ENCODE data around the gene RAB11FIP4. TPM values are rescaled to one million over a fixed set of nuclear protein-coding genes. Genes with fewer than 3 reads are reported as not detected.

RAB11FIP4 gene
- total RNA-seq, 2 experiments from 2014 or later: 23.9 to 35.5 TPM

DNA sequence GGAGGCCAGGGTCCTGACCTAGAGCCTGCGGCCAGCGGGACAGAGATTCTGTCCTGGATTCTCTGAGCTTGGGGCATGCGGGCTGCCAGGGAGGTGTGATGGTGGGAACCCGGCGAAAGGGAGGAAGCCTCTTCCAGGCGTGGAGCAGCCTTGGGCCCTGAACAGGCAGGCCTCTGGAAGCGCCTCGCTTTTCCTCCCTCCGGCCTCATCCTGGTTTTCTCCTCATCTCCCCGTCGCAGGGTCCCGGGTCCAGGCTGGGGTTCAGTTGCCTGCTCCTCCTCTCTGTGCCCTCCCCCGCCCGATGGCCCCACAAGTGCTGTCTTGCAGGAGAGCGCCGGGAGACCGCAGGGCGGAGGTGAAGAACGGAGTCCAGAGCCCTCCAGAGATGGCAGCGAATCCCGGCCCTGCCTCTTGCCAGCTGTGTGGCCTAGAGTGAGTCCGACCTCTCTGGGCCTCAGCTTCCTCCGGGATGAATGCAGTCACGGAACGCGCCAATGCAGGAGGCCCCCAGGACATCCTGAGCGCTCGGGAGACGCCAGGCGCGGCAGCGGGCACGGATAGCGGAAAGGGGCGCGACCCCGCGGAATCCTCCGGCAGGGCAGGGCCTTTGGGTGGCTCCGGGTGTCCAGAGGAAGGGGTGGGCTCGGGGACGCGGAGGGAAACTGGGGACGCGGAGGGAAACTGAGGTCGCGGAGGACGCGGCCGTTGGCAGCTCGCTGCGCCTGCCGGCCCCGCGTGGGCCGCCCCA lies 553 bp upstream of the RAB11FIP4 start:
- DNase-seq: peak; percentile 33
- Mint-ChIP-seq H3K4me1 (peaks cover 7% of the 10 kb centered on the region), H3K9me3 (ENCODE audit: low read depth) (no peaks in the 10 kb centered on the region), H3K27me3 (peaks cover 55% of the 10 kb centered on the region), H3K27ac (no peak overlapping the region), H3K4me3 (no peak overlapping the region), H3K36me3 (no peaks in the 10 kb centered on the region)
- ATAC-seq: no peak
- CTCF ChIA-PET: interaction anchor here (1.1 to 3.4 kb wide), 2 partner anchors 115 to 118 kb away, joined by 3 to 15 read pairs; no protein-coding TSS in a partner anchor

GRCh38 chr17:31392002-31392855 lies 754 bp downstream of the RAB11FIP4 start:
- CTCF ChIA-PET: interaction anchor here (1.1 kb wide), 1 partner anchor 113 kb away, joined by 3 read pairs; no protein-coding TSS in a partner anchor
- H3K27ac Mint-ChIP-seq: no peak overlapping the region

DNA sequence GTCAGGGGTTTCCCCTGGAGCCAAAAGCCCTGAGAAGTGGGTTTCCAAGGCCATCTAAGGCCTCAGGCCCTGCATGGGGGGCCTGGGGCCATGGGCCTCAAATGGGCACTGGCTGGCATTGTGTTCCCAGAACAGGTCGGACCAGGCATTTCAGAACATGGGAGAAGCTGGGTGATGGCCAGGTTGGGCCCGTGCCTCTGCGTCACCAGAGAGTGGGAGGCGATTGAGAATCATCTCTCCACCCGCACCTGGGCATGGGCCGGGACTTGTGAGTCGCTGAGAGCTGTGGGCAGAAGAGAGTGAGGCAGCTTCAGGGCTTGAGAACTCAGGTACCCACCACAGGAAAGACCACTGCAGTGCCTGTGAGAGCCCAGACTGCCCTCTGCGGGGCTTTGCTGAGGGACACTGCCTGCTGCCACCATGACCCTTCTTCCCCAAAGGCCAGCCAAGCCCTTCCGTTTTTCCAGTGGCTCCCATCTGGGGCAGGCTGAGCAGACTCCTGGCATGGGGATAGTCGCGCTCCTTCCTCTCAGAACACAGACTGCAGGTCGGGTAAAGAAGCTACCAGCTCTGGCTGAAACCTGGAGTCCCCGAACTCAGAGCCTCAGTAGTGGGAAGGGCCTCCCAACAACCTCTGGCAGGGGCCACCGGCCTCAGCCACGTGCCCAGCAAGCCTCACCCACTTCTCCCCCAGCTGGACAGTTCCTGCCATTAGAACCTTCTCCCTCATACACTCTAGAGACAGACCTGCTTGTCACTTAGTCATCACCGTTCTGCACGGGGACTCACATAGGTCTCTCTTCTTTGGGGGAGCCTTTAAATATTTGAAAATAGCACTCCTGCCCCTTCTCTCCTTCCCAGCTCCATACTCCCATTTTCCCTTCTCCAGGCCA lies 1.6 kb downstream of the RAB11FIP4 start:
- H3K27me3 Mint-ChIP-seq: peaks cover 59% of the 10 kb centered on the region
- peaks cover 7% of the 10 kb centered on the region for H3K4me1 Mint-ChIP-seq
- DNase-seq: peak; percentile 35
- no peaks in the 10 kb centered on the region for H3K36me3 Mint-ChIP-seq
- H3K4me3 Mint-ChIP-seq: peak overlapping the region; percentile 45
- no peak for ATAC-seq
- no peak overlapping the region for H3K27ac Mint-ChIP-seq
- CTCF ChIA-PET: interaction anchor here (1.0 kb wide), 2 partner anchors 9 to 131 kb away, joined by 3 to 5 read pairs; no protein-coding TSS in a partner anchor
- no peaks in the 10 kb centered on the region for H3K9me3 Mint-ChIP-seq (ENCODE audit: low read depth)

More at GRCh38 chr17:31392002-31392855, 754 bp downstream of the RAB11FIP4 start:
- peak; percentile 35 for DNase-seq
- peaks cover 7% of the 10 kb centered on the region for H3K4me1 Mint-ChIP-seq
- H3K4me3 Mint-ChIP-seq: peak overlapping the region; percentile 45
- ATAC-seq: peak; percentile 12
- H3K9me3 Mint-ChIP-seq (ENCODE audit: low read depth): no peaks in the 10 kb centered on the region
- no peaks in the 10 kb centered on the region for H3K36me3 Mint-ChIP-seq
- peaks cover 59% of the 10 kb centered on the region for H3K27me3 Mint-ChIP-seq

- H3K27ac Mint-ChIP-seq: no peak overlapping the region
- no peak for DNase-seq
- peaks cover 7% of the 10 kb centered on the region for H3K4me1 Mint-ChIP-seq
- H3K9me3 Mint-ChIP-seq (ENCODE audit: low read depth): no peaks in the 10 kb centered on the region
- H3K4me3 Mint-ChIP-seq: no peak overlapping the region
- peaks cover 59% of the 10 kb centered on the region for H3K27me3 Mint-ChIP-seq
- CTCF ChIA-PET: interaction anchor here (1.0 kb wide), 2 partner anchors 9 to 130 kb away, joined by 3 to 5 read pairs; no protein-coding TSS in a partner anchor
- H3K36me3 Mint-ChIP-seq: no peaks in the 10 kb centered on the region
- ATAC-seq: no peak
Observed at GRCh38 chr17:31393749-31394146, 2.3 kb downstream of the RAB11FIP4 start.

- no peak overlapping the region for H3K27ac Mint-ChIP-seq
Observed at GRCh38 chr17:31394544-31394943, 3.1 kb downstream of the RAB11FIP4 start.

DNA sequence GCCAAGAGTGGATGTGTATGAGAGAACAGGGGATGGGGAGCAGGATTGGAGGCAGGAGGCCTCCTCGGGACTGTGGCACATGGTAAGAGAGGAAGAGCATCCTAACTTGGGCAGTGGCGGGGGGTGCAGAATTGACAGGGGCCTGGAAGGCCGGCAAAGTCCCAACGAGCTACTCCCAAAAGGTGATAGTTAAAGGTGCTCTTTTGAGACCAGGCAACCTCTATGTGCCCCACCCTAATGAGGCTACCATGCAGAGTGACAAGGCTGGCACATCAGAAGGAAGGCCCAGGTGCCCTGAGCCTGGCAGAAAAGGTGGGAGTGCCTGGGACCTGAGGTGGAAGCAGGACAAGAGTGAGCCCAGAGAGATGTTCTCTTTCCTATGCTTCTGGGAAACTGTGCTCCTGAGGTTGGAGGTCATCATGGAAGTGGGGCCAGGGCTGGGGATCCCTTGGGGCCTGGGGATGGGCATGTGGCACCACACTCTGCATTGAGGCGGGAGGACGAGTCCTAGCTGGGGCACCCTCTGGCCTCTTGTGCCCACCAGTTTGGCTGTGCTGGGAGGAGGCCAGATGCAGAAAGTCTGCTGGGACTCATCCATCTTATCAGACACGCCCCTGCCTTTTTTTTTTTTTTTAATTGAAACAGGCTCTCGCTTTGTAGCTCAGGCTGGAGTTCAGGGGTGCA lies 5.9 kb downstream of the RAB11FIP4 start:
- ATAC-seq (no peak), DNase-seq (no peak)
- CTCF ChIA-PET: interaction anchor here (1.0 kb wide), 1 partner anchor 8 kb away, joined by 3 read pairs; no protein-coding TSS in a partner anchor
- H3K27me3 Mint-ChIP-seq: peaks cover 32% of the 10 kb centered on the region
- no peaks in the 10 kb centered on the region for H3K9me3 Mint-ChIP-seq (ENCODE audit: low read depth)
- no peak overlapping the region for H3K4me3 Mint-ChIP-seq
- peaks cover 4% of the 10 kb centered on the region for H3K4me1 Mint-ChIP-seq
- H3K36me3 Mint-ChIP-seq: no peaks in the 10 kb centered on the region
- H3K27ac Mint-ChIP-seq: no peak overlapping the region

More at GRCh38 chr17:31394544-31394943, 3.1 kb downstream of the RAB11FIP4 start:
- Mint-ChIP-seq H3K9me3 (ENCODE audit: low read depth) (no peaks in the 10 kb centered on the region), H3K4me3 (no peak overlapping the region), H3K36me3 (no peaks in the 10 kb centered on the region), H3K27me3 (peaks cover 52% of the 10 kb centered on the region), H3K4me1 (peaks cover 7% of the 10 kb centered on the region)
- CTCF ChIA-PET: no interaction called here
- peak; percentile 75 for DNase-seq
- peak; percentile 54 for ATAC-seq

DNA sequence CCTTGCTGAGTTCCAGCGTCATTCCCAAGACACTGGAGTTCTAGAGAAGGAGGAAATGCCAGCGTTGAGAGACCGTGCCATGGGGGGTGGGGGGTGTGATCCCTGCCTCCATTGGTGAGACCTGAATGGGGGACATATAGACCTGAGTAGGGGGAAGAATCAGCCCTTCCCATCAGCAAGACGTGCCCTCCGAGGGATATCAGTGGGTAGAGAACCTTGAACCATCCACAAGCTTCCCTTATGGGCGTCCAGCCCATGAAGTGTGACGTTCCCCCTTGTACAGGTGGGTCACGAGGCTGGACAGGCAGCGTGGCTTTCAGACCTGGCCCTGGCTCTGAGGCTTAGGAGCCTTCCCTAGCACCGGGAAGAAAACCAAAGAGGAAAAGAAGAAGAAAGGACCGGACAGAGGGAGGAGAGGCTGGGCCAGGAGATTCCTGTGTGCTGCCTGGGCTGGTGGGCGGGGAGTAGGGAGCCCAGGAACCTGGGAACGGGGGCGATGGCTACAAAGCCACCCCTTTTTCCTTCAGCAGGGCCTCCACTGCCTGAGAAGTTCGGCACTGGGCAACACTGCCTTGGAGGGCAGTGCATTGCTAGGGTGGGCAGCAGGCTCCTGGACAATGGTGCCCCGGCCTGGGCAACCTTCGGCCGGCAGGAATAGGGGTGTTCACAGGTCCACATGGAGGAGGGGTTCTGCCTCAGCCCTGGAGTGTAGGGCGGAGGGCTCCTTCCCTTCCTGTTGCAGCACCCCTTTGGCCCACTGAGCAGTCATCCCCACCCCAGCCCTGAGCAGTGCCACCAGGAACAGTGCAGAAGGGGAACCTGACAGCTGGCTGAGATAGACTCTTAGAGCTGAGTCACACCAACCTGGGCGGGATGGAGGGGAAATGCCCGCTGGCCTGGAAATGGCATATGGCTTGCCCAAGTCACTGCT lies 7.2 kb downstream of the RAB11FIP4 start:
- Mint-ChIP-seq H3K4me3 (no peak overlapping the region), H3K36me3 (no peaks in the 10 kb centered on the region), H3K9me3 (ENCODE audit: low read depth) (no peaks in the 10 kb centered on the region), H3K4me1 (no peaks in the 10 kb centered on the region), H3K27ac (no peak overlapping the region), H3K27me3 (peaks cover 20% of the 10 kb centered on the region)
- ATAC-seq: no peak
- CTCF ChIA-PET: no interaction called here
- peak; percentile 31 for DNase-seq

DNA sequence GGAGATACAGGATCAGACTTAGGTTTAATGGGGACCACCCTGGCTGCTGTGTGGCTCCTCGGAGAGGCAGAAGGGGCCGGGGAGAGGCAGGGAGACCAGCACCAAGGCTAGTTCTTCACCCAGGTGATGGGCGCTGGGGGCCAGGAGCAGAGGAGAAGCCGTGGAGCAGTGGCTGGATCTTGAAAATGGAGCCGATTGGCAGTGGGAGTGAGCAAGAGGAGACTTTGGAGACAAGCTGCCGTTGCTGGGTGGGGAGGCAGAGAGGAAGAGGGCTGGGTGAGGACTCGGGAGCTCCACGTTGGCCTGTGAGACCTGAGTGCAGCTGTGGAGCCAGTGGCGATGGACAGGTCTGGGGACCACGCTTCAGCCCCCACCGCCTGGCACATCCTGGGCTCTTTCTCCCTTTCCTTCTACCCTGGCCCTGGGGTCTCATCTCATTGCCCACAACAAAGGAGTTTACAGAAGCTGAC lies 9.0 kb downstream of the RAB11FIP4 start:
- H3K27me3 Mint-ChIP-seq: peaks cover 7% of the 10 kb centered on the region
- ATAC-seq: no peak
- no peak for DNase-seq
- no peaks in the 10 kb centered on the region for H3K36me3 Mint-ChIP-seq
- CTCF ChIA-PET: no interaction called here
- H3K27ac Mint-ChIP-seq: no peak overlapping the region
- H3K4me1 Mint-ChIP-seq: no peaks in the 10 kb centered on the region
- H3K4me3 Mint-ChIP-seq: no peak overlapping the region
- H3K9me3 Mint-ChIP-seq (ENCODE audit: low read depth): no peaks in the 10 kb centered on the region

GRCh38 chr17:31401456-31402254 lies 10.2 kb downstream of the RAB11FIP4 start:
- H3K36me3 Mint-ChIP-seq: no peaks in the 10 kb centered on the region
- peaks cover 3% of the 10 kb centered on the region for H3K27me3 Mint-ChIP-seq
- ATAC-seq (no peak), DNase-seq (no peak)
- CTCF ChIA-PET: no interaction called here
- H3K4me1 Mint-ChIP-seq: no peaks in the 10 kb centered on the region
- H3K27ac Mint-ChIP-seq: no peak overlapping the region
- no peaks in the 10 kb centered on the region for H3K9me3 Mint-ChIP-seq (ENCODE audit: low read depth)
- no peak overlapping the region for H3K4me3 Mint-ChIP-seq

DNA sequence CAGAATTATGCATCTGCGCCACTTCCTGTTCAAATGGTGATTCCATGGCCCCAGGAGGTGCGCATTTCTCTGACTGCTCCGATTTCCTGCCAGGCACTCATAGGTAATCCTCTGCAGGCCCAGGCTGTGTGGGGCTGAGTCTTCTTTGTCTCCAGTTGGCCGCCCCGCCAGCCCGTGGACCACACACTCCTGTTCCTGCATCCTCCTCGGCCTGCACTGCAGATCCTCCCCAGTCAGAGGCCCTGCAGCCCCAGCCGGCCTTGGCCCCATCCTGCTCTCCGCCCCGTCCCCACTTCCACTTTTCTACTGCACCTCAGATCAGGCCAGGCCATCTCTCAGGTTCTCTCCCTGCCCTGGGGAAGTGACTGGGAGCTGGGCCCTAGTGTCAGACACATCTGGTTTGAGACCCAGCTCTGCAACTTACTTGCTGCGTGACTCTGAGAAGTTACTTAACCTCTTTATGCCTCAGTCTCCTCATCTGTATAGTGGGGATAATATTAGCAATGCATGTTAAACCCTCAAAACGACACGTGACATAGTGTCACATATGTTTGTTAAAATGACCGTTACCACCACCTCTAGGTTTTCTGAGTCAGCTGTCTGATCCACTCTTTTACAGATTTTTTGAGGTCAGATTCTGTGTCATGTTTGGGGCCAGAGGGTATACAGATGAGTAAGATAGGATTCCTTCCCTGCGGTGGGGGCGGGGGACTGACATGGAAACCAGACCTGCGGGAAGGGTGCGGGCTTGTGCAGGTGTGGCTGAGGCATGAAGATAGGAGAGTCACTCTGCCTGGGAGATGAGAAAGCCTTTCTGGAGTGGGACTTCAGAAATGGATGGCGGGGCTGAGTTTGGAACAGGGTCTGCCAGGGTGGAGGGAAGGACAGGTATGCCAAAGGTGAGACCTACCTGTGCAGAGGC lies 12.8 kb downstream of the RAB11FIP4 start:
- Mint-ChIP-seq H3K27me3 (peaks cover 3% of the 10 kb centered on the region), H3K4me1 (no peaks in the 10 kb centered on the region), H3K27ac (no peak overlapping the region), H3K9me3 (ENCODE audit: low read depth) (no peaks in the 10 kb centered on the region), H3K36me3 (no peaks in the 10 kb centered on the region), H3K4me3 (no peak overlapping the region)
- DNase-seq: no peak
- peak; percentile 20 for ATAC-seq
- CTCF ChIA-PET: no interaction called here
